Heart left ventricle (tissue), 16 donors: ENCODE measurements around the gene F11. TPM values are rescaled to one million over a fixed set of nuclear protein-coding genes. Genes with fewer than 3 reads are reported as not detected.
"Not testable (repeated sequence)": the region's sequence is repeated elsewhere in the genome, so short reads cannot be mapped to it uniquely, and the experiment has no call there.

Experiments
- ATAC-seq, 4 donors: fragments of 200-7000 bp; cut with Tn5 transposase; one replicate each; pipeline ENCODE4 v1.9.1; 2020 to 2022; ENCODE audit warnings: moderate library complexity in 4 of 4, mild to moderate bottlenecking in 3 of 4, moderate number of reproducible peaks in 1 of 4
- DNase-seq, 5 donors: peaks; one replicate each; pipeline ENCODE4 v3.0.0-alpha.2; 2020
- H3K27ac ChIP-seq, 12 donors: fragments of 200-600 bp; sonication (generic) in 4 of 12; one replicate each; pipeline versions ENCODE4 v1.5.0 to v1.8.0; 2016 to 2022; ENCODE audit warnings: mild to moderate bottlenecking in 2 of 12
- H3K27me3 ChIP-seq, 9 donors: fragments of 200-600 bp; sonication (generic) in 2 of 9; one replicate each; pipeline versions ENCODE4 v1.5.1 to v1.8.0; 2016 to 2022; ENCODE audit warnings: mild to moderate bottlenecking in 3 of 9
- H3K36me3 ChIP-seq, 9 donors: fragments of 200-600 bp; sonication (generic) in 2 of 9; one replicate each; pipeline versions ENCODE4 v1.5.0 to v1.8.0; 2018 to 2022; ENCODE audit warnings: mild to moderate bottlenecking in 2 of 9
- H3K4me1 ChIP-seq, 12 donors: fragments of 200-600 bp; sonication (generic) in 4 of 12; one replicate each; pipeline versions ENCODE4 v1.5.0 to v1.8.0; 2016 to 2022; ENCODE audit warnings: mild to moderate bottlenecking in 3 of 12
- H3K4me3 ChIP-seq, 12 donors: fragments of 200-600 bp; sonication (generic) in 4 of 12; one replicate each; pipeline versions ENCODE4 v1.5.0 to v1.8.0; 2017 to 2022; ENCODE audit warnings: mild to moderate bottlenecking in 9 of 12, moderate library complexity in 4 of 12
- H3K9me3 ChIP-seq, 12 donors: fragments of 200-600 bp; sonication (generic) in 4 of 12; one replicate each; pipeline versions ENCODE4 v1.5.0 to v1.8.0; 2016 to 2022; ENCODE audit warnings: mild to moderate bottlenecking in 1 of 12
- POLR2A ChIP-seq, 2 donors: fragments of 450-650 bp; IDR thresholded peaks; one replicate each; pipeline ENCODE4 v1.6.1; 2017; ENCODE audit warnings: antibody characterized with exemption in 2 of 2, mild to moderate bottlenecking in 2 of 2, moderate library complexity in 2 of 2
- WGBS, 4 donors: extraction: QIAGEN DNeasy Blood & Tissue Kit in 2 of 4; methylation state at CpG; one replicate each; pipeline versions ENCODE4 v1.1.5 to v1.1.7; 2013 to 2018; 5-methylcytosine and 5-hydroxymethylcytosine counted together
- intact Hi-C, 10 donors: fragments of 100-400 bp; cut with DNase I; formaldehyde crosslinking; loops; one replicate each; pipeline versions ENCODE4 v1.11.1 to v1.14.2; 2022
- polyA plus RNA-seq, 2 donors: library from polyadenylated mRNA; stranded (reverse); fragments of 200-250 nt; gene quantifications; one replicate each; pipeline ENCODE4 v1.2.3, GENCODE V29; 2013
- total RNA-seq, 9 donors: library from RNA; depleted of rRNA in 2 of 9; stranded (reverse); fragments of >200 nt in 2 of 9; fragmentation: NEBNext Ultra II Directional in 3 of 9; extraction: Animal tissue kit (Norgen Biotek cat#: 25700) in 3 of 9; gene quantifications; one replicate each; pipeline versions ENCODE4 v1.1.0 to v1.2.4, GENCODE V29; 2016 to 2023
- TF ChIP-seq, protein P1 (sequence below), 12 donors: fragments of 200-600 bp; sonication (generic) in 4 of 12; IDR thresholded peaks; one replicate each; pipeline versions ENCODE4 v1.5.0 to v1.8.0; 2018 to 2022; ENCODE audit warnings: antibody characterized with exemption in 12 of 12, mild to moderate bottlenecking in 5 of 12
- donor health status: ischemic (EF 13 %, LVEDD 7.1; RV severe dilation, severe dysfunction).
- donor health status: healthy with polysubstance abuse.
- donor health status: DM: no; HTN: yes; CAD: no.
- donor health status: DM: no; HTN: no; CAD: no.
- donor health status: ischemic (EF 25% LVEDD 6.9; RV normal size, moderate dysfunction).
- donor health status: ischemic (EF 25% LVEDD 5.7; RV mildly dilated, moderate dysfunction).
- donor health status: healthy.
- donor health status: DM: yes; HTN: yes; CAD: no.
- donor health status: ischemic (EF 35%, LVEDD 5.7; RV mildly dilated, moderate dysfunction).
- donor health status: nonischemic (EF 11% LVEDD 7.7; RV severe dilation, severe dysfunction).
- donor health status: DM: yes; HTN: yes; CAD: no.
- donor health status: PGD.
- donor health status: ischemic (EF 29% LVEDD 5.4; RV normal size, mild dysfunction).
- donor health status: nonischemic (EF 23%, LVEDD 6.1; RV moderate dilation, normal function).

F11 gene
- total and polyA plus RNA-seq, 11 donors = not detected

DNA sequence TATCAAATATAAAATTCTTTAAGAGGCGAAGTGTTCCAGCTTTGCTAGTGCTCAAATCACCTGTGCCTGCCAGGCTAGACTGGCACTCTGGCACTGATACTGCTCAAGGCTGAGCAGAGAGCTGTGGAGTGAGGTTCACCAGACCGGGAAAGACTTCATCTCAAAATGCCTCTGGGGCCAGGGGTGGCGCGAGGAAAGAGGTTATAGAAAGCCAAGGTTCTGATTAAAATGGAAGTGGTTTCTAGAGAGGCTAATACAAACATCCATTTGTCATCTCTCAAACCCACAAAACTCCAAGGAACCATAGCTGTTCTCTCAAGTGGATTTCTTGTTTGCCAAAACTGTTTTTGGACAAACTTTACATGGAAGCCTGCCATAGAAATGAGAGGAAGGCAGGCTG lies 41.5 kb downstream of the F11 start:
- TF ChIP-seq, protein P1, sequence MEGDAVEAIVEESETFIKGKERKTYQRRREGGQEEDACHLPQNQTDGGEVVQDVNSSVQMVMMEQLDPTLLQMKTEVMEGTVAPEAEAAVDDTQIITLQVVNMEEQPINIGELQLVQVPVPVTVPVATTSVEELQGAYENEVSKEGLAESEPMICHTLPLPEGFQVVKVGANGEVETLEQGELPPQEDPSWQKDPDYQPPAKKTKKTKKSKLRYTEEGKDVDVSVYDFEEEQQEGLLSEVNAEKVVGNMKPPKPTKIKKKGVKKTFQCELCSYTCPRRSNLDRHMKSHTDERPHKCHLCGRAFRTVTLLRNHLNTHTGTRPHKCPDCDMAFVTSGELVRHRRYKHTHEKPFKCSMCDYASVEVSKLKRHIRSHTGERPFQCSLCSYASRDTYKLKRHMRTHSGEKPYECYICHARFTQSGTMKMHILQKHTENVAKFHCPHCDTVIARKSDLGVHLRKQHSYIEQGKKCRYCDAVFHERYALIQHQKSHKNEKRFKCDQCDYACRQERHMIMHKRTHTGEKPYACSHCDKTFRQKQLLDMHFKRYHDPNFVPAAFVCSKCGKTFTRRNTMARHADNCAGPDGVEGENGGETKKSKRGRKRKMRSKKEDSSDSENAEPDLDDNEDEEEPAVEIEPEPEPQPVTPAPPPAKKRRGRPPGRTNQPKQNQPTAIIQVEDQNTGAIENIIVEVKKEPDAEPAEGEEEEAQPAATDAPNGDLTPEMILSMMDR (IDR thresholded peaks at IDR 0.05) = no peak
- TF ChIP-seq POLR2A (IDR thresholded peaks at IDR 0.05) = no peak
- Histone ChIP-seq H3K36me3 (no peaks in the 10 kb centered on the region), H3K27me3 (peaks cover 0 to 45% (median 4%) of the 10 kb centered on the region in 9 donors), H3K27ac (no peak overlapping the region), H3K4me1 (peaks cover 0 to 4% (median 0%) of the 10 kb centered on the region in 12 donors), H3K4me3 (no peak overlapping the region), H3K9me3 (no peaks in the 10 kb centered on the region)
- WGBS, 4 donors = 30 to 49% (median 37%) methylated on average over 4 of the region's 4 CpGs
- intact Hi-C loops = no loop called here
- DNase-seq (no peak), ATAC-seq (peak in 3 of 4 donors; percentile 42 to 67 (median 45))

DNA sequence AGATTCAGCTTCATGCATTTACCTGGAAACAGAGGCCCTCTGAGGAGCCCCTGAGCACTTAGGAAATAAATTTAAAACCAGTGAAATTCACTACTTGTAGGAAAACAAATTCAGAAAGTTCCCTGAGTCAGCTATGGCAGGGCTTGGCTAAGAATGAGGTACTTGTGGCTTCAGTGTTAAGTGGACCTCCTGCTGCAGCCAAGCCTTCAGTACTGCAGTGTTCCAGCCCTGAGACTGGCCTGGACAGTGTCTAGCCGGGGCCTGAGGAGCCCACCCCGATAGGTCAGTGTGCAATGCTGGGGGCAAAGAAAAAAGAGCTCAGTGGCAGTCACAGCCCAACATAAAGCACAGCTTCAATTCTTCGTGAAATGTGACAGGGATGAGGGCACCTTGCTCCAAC lies 41.9 kb downstream of the F11 start:
- no peaks in the 10 kb centered on the region for H3K36me3 ChIP-seq
- H3K9me3 ChIP-seq = no peaks in the 10 kb centered on the region
- DNase-seq (no peak), ATAC-seq (peak in 2 of 4 donors; percentile 24 to 42)
- no peak for TF ChIP-seq POLR2A (IDR thresholded peaks at IDR 0.05)
- intact Hi-C loops = no loop called here
- no peak overlapping the region for H3K27ac ChIP-seq
- peaks cover 0 to 46% (median 4%) of the 10 kb centered on the region in 9 donors for H3K27me3 ChIP-seq
- H3K4me1 ChIP-seq = peaks cover 0 to 4% (median 0%) of the 10 kb centered on the region in 12 donors
- 44 to 50% (median 44%) methylated on average over 3 of the region's 3 CpGs for WGBS, 4 donors
- H3K4me3 ChIP-seq = no peak overlapping the region

DNA sequence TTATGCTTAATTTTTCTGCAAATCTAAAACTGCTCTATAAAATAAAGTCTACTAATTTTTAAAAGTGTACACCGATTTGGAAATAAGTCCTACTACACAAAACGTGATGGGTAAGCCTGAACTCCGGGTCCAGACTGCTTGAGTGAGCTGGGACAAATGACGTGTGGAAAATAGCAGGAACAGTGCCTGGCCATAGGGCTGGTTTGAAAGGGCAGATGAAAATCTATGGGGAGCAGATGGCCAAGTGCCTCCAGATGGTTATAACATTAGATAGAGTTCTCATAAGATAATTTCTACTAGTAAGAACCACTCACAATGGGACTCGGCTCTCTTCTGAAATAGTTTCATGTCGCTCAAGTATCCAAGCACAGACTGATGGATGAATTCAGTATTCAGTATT lies 52.5 kb downstream of the F11 start:
- WGBS, 4 donors = 65 to 81% (median 76%) methylated on average over 6 of the region's 6 CpGs
- DNase-seq = no peak
- intact Hi-C loops = no loop called here
- Histone ChIP-seq H3K4me3 (no peak overlapping the region), H3K27me3 (peaks cover 0 to 19% (median 3%) of the 10 kb centered on the region in 9 donors), H3K9me3 (no peaks in the 10 kb centered on the region), H3K36me3 (no peaks in the 10 kb centered on the region), H3K27ac (no peak overlapping the region), H3K4me1 (no peaks in the 10 kb centered on the region)
- no peak for ATAC-seq
- no peak for TF ChIP-seq POLR2A (IDR thresholded peaks at IDR 0.05)
- TF ChIP-seq, protein P1 (IDR thresholded peaks at IDR 0.05) = no peak

DNA sequence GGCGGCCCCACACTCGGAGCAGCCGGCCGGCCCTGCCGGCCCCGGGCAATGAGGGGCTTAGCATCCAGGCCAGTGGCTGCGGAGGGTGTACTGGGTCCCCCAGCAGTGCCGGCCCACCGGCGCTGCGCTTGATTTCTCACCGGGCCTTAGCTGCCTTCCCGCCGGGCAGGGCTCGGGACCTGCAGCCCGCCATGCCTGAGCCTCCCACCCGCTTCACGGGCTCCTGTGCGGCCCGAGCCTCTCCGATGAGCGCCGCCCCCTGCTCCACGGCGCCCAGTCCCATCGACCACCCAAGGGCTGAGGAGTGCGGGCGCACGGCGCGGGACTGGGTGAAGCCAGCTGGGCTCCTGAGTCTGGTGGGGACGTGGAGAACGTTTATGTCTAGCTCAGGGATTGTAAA lies 58.7 kb downstream of the F11 start:
- H3K9me3 ChIP-seq, DNase-seq, H3K27me3 ChIP-seq, H3K36me3 ChIP-seq, intact Hi-C loops, ATAC-seq, H3K4me1 ChIP-seq, H3K4me3 ChIP-seq, H3K27ac ChIP-seq: not testable (repeated sequence)
- WGBS, 4 donors = 91 to 96% (median 94%) methylated on average over 33 of the region's 33 CpGs

DNA sequence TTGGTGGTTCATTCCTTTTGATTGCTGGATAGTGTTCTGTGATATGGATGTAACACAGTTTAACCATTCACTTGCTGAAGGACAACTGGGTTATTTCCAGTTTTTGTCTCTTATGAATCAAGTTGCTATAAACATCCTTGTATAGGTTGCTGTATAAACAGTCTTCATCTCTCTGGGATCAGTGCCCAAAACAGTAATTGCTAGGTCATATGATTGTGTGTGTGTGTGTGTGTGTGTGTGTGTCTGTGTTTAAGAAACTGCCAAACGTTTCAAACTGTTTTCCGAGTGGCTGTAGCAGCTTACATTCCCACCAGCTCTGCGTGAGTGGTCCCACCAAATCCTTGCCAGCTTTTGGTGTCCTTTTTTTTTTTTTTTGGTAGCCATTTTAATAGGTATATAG lies 60.4 kb downstream of the F11 start:
- no peak overlapping the region for H3K4me3 ChIP-seq
- no peaks in the 10 kb centered on the region for H3K36me3 ChIP-seq
- H3K27ac ChIP-seq = no peak overlapping the region
- H3K4me1 ChIP-seq = no peaks in the 10 kb centered on the region
- 56 to 67% (median 63%) methylated on average over 3 of the region's 3 CpGs for WGBS, 4 donors
- no peak for DNase-seq
- ATAC-seq = no peak
- H3K9me3 ChIP-seq = peaks cover 0 to 14% (median 5%) of the 10 kb centered on the region in 12 donors
- TF ChIP-seq, protein P1 (IDR thresholded peaks at IDR 0.05) = no peak
- no peak for TF ChIP-seq POLR2A (IDR thresholded peaks at IDR 0.05)
- intact Hi-C loops = no loop called here
- peaks cover 0 to 8% (median 0%) of the 10 kb centered on the region in 9 donors for H3K27me3 ChIP-seq
